NCI-H128 (cell line): ENCODE measurements around the gene ATG13.
"Not testable (repeated sequence)": the region's sequence is repeated elsewhere in the genome, so short reads cannot be mapped to it uniquely, and the experiment has no call there.

Source experiments
- DNase-seq: peaks from one replicate; lab custom pipeline; 2025; ENCODE audit not compliant: unreplicated experiment; lab: John Stamatoyannopoulos, UW

The ATG13 gene

GRCh38 chr11:46694607-46695006 is 77.3 kb downstream of the ATG13 start:
- no peak for DNase-seq

- no peak for DNase-seq
Observed at GRCh38 chr11:46695345-46696211, 78.2 kb downstream of the ATG13 start.

GRCh38 chr11:46696212-46696558 is 78.8 kb downstream of the ATG13 start:
- no peak for DNase-seq

- DNase-seq, result no peak
Observed at GRCh38 chr11:46697303-46697702, 80.0 kb downstream of the ATG13 start.

GRCh38 chr11:46697723-46698122 is 80.4 kb downstream of the ATG13 start:
- DNase-seq, result no peak

GRCh38 chr11:46698597-46698996 is 81.2 kb downstream of the ATG13 start:
- DNase-seq, result no peak

GRCh38 chr11:46700241-46701077 is 83.1 kb downstream of the ATG13 start, which contains the start of the genes ARHGAP1 and ZNF408:
ARHGAP1 (minus strand) TSS chr11:46700619; CDS start chr11:46696107, 4,512 bp downstream.
ZNF408 (plus strand) TSS chr11:46701031; CDS start chr11:46701048, 17 bp downstream.
- peak; percentile 97 for DNase-seq

GRCh38 chr11:46701078-46701654 is 83.8 kb downstream of the ATG13 start:
- DNase-seq, result no peak

- DNase-seq, result no peak
Observed at GRCh38 chr11:46705070-46705688, 87.8 kb downstream of the ATG13 start.

GRCh38 chr11:46706886-46707285 is 89.5 kb downstream of the ATG13 start:
- no peak for DNase-seq

- DNase-seq, result not testable (repeated sequence)
Observed at GRCh38 chr11:46709351-46709750, 92.0 kb downstream of the ATG13 start.

- DNase-seq, result no peak
Observed at GRCh38 chr11:46710821-46711269, 93.5 kb downstream of the ATG13 start.

- no peak for DNase-seq
Observed at GRCh38 chr11:46711303-46711702, 94.0 kb downstream of the ATG13 start.

- DNase-seq, result no peak
Observed at GRCh38 chr11:46712874-46713576, 95.7 kb downstream of the ATG13 start.

- not testable (repeated sequence) for DNase-seq
Observed at GRCh38 chr11:46717825-46718154, 100.4 kb downstream of the ATG13 start.

- DNase-seq, result no peak
Observed at GRCh38 chr11:46718155-46719019, 101.0 kb downstream of the ATG13 start.

GRCh38 chr11:46719048-46719542 is 101.7 kb downstream of the ATG13 start, which contains the start of gene F2:
F2 (plus strand) TSS chr11:46719213; CDS start chr11:46719236, 23 bp downstream.
- no peak for DNase-seq

GRCh38 chr11:46719543-46720218 is 102.3 kb downstream of the ATG13 start:
- DNase-seq, result no peak

- DNase-seq, result no peak
Observed at GRCh38 chr11:46721286-46721685, 103.9 kb downstream of the ATG13 start.
